RWPE1 (cell line): Measurements from ENCODE around the gene SCO2.
A peak's percentile ranks its signal among the peaks of the same experiment; 100 is the strongest.

Experiments
- CTCF ChIA-PET: fragments of 350-600 bp; sonication (Branson Sonifier 250); formaldehyde crosslinking; extraction: SDS; loops from one replicate; lab custom pipeline; 2021; lab: Yijun Ruan, JAX
- POLR2A ChIA-PET: fragments of 400-600 bp; formaldehyde crosslinking; extraction: SDS; loops from one replicate; lab custom pipeline; 2020; ENCODE audit warnings: antibody characterized with exemption; ENCODE audit not compliant: low non-redundant PET; lab: Yijun Ruan, JAX
- DNase-seq: peaks from one replicate; pipeline ENCODE4 v3.0.0; 2012; ENCODE audit warnings: low spot score
- H3K27ac ChIP-seq: fragments of 450-650 bp; 2 replicates; pipeline ENCODE4 v1.5.1; 2017
- TF ChIP-seq, protein P1 (sequence below): fragments of 450-650 bp; conservative IDR thresholded peaks from 2 replicates; pipeline ENCODE4 v1.5.1; 2017; ENCODE audit warnings: low read depth, mild to moderate bottlenecking

SCO2 gene

DNA sequence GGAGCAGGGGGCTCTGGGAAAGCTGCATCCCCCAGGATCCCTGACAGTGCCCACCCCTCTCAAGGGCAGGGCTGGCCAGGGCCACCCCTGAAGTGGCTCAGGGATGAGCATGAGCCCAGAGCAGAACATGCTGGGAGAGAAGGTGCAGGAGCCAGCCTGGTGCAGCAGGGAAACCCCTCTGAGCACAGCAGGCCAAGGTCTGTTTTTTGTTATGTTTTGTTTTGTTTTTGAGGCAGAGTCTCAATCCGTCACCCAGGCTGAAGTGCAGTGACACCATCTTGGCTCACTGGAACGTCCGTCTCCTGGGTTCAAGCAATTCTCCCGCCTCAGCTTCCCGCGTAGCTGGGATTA lies 49.8 kb downstream of the SCO2 start:
- CTCF ChIA-PET: no interaction called here
- no peak for DNase-seq
- POLR2A ChIA-PET: no interaction called here
- H3K27ac ChIP-seq: peak overlapping the region; percentile 87
- TF ChIP-seq, protein P1, sequence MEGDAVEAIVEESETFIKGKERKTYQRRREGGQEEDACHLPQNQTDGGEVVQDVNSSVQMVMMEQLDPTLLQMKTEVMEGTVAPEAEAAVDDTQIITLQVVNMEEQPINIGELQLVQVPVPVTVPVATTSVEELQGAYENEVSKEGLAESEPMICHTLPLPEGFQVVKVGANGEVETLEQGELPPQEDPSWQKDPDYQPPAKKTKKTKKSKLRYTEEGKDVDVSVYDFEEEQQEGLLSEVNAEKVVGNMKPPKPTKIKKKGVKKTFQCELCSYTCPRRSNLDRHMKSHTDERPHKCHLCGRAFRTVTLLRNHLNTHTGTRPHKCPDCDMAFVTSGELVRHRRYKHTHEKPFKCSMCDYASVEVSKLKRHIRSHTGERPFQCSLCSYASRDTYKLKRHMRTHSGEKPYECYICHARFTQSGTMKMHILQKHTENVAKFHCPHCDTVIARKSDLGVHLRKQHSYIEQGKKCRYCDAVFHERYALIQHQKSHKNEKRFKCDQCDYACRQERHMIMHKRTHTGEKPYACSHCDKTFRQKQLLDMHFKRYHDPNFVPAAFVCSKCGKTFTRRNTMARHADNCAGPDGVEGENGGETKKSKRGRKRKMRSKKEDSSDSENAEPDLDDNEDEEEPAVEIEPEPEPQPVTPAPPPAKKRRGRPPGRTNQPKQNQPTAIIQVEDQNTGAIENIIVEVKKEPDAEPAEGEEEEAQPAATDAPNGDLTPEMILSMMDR: no peak

DNA sequence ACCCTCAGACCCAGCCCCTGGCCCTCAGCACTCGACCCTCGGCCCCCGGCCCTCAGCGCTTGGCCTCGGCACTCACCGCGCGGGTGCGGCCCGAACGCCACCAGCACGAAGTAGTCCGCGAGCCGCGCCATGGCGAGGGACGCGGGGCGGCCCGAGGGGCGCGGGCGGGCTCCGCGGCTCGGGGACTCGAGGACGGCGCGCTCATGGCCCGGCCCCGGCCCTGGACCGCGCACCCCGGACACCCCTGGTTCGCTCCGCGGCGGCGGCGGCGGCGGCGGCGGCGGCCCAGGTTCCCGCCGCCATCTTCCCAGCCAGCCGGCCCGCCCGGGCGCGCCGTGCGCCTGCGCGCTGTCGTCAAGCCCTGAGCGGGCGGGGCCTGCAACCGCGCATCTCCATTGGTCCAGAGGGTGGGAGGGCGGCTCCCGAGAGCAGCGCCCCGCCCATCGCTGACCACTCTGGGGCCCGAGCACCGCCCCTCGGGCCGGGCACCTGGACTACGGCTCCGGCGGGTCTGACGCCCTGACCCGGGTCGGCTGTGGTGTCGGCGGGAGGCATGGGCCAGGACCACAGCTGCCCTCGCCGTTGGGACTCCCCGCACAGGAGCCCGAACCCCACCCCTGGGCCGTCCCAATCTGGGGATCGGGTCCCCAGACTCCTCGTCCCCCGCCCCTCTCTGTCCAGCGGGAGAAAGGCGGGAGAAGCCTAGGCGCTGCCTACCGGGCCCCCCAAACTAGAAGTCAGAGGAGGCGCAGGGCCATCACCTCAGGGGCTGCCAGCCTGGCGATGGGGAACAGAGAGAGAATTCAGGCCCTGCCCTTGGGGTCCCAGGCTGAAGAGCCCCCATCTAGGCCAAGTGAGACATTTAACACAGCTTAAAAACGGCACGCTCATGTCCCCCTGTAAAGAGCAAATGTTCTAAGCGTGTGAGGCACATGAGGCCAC lies 50.4 kb downstream of the SCO2 start, which contains the start of gene SBF1:
TSS of gene SBF1 (minus strand) at position 326 of the 942 bp plus-strand sequence. CDS start at position 131, 195 bp downstream.
- POLR2A ChIA-PET: no interaction called here
- TF ChIP-seq, protein P1: no peak
- peak; percentile 94 for DNase-seq
- H3K27ac ChIP-seq: peak within 1 kb of the TSS; percentile 87
- CTCF ChIA-PET: no interaction called here

DNA sequence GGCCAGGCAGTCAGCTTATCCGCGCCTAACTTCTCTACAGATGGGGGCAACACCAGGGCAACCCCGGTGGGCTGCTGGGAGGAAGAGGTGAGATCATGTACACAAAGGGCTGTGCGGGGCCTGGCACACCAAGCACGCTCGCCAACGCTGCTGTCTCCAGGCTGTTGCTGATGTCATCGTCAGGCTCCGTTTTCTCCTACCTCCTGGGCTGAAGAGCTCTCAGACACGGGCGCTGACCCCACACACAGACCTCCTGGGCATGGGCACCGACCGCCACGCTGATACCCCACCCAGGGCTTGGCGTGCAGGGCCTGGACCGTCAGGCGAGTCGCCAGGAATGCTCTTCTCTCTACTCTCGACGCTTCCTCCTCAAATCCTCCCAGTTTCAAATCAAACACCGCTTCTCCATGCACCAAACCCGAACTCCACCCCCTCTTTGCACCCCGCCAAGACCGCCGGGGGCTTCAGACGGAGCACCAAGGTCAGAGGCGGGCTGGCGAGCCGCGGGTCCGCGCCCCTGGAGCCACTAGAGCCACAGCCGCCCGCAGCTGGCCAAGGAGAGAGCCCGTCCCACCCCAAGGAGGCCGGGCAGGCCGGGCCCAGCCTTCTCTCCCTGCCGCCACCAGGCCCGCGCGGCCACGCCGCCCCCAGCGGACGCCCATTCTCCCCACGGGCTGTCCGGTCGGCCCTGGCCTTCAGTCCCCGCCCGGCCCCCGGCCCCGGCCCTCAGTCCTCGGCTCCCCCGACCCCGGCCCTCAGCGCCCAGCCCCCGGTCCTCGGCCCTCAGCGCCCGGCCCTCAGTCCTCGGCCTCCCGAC lies 51.3 kb downstream of the SCO2 start:
- POLR2A ChIA-PET: interaction anchor here (0.6 kb wide), 1 partner anchor 42 kb away, joined by 3 read pairs; no protein-coding TSS in a partner anchor
- CTCF ChIA-PET: no interaction called here
- peak overlapping the region; percentile 87 for H3K27ac ChIP-seq
- TF ChIP-seq, protein P1: no peak
- DNase-seq: no peak
